NCI-H1105 (cell line): ENCODE data around the gene WIPF3.

Experiments used
- DNase-seq: peaks from one replicate; lab custom pipeline; 2025; lab: John Stamatoyannopoulos, UW

The WIPF3 gene

DNA sequence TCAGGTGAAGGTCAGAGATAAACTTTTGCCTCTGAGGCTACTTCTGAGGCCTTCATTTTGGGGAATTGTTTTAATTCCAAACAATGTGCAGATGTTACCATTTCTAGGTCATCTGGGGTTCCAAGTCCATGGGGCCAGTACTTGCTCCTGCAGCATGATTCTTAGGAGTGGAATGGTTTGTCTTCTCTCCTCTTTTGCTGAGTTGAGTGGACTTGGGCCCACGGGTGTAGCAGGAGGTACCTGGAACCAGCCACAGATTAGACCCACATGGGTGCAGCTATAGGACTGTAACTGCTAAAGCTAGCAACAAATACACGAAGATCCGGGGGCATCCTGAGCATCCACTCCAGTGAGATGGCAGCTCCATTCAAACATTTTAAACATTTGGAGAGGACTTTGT lies 41.6 kb downstream of the WIPF3 start:
- no peak for DNase-seq

DNA sequence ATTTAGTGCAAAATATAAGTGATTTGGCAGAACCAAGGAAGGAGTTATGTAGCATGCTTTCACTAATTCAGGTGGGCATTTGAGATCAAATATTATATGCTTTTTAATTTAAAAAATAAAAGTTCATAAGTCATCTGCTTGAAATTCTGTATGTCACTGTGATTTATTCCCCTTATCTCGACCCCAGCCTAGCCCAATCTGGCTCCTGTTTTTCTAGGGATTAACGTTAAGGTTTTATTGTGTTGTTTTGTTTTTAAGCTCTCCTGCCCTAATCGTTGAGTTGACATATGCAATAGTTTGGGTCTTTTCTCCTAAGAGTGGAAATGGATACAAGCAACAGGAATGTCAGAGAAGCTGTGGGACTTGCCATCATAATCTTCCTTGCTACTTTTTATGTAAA lies 42.6 kb downstream of the WIPF3 start:
- no peak for DNase-seq

DNA sequence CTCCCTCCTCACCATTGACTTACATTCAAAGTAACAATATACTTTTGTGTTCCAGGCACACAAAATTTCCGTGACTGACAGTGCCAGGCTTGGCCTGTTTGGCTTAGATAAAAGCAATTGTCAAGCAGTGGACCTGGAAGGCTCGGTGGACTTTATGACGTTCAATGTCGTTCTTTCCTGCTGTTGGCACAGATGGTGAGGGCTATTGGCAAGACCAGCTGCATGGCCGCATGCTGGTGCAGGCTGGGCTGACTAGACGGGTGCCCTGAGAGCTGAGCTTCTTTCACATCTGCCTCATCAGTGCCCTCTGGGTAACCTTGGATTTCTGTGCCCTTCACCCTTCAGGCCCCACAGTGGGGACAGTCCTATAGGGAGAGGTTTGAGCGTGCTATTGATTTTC lies 45.2 kb downstream of the WIPF3 start:
- no peak for DNase-seq

GRCh38 chr7:29852457-29852856 lies 46.1 kb downstream of the WIPF3 start:
- no peak for DNase-seq

DNA sequence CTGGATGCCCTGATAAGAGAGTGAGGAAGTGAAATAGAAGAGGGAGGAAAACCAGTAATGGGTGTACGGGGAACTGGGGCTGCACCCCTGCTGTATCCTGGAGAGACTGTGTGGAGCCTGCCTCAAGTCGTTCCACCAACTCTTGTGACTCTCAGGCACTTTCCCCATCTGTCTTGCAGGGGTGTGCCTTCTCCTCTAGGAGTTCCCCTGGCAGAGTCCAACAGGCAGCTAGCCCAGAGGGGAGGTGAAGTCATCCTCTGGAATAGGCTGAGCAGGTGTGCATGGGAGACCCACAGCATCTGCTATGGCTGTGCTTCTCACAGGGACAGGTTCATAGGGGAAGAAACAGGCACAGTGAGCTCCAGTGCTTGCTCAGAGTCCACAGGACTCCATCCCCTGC lies 46.8 kb downstream of the WIPF3 start:
- DNase-seq: no peak

GRCh38 chr7:29853789-29854188 lies 47.5 kb downstream of the WIPF3 start:
- DNase-seq: peak; percentile 57

- peak; percentile 57 for DNase-seq
Measured at GRCh38 chr7:29854257-29854938, 48.1 kb downstream of the WIPF3 start.

- no peak for DNase-seq
Measured at GRCh38 chr7:29857654-29858053, 51.3 kb downstream of the WIPF3 start.

DNA sequence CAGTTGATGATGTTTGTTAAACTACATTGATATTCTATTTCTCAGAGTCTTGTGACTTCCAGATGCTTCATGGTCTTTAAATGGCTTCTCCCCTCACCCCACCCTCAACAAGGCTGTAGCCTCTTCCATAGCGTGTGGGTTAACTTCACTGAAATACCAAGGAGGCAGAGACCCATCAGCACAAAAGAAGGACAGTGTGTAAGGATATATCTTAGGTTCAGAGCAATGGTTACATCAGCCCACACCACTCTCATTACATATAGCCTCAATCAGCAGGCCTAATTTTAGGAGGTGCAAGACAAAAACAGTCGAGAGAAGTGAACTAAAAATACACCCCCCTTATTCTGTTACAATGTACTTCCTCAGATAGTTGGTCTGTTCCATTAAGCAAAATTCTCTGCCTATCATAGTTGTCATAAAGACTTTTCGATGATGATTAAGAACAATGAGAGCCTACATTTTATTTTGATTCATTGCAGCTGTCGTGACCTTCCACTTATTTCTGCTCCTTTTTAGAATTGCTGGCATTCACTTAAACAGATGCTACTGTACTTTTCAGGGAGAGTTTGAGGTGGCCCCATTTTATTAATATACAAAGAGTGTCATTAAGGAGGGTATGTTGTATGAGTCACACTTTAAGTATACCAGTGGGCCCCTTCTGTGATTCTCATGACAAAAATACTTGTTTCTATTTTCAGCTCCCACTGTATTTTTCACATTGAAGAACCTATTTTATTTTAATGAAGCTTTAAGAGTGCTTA lies 52.1 kb downstream of the WIPF3 start:
- no peak for DNase-seq

DNA sequence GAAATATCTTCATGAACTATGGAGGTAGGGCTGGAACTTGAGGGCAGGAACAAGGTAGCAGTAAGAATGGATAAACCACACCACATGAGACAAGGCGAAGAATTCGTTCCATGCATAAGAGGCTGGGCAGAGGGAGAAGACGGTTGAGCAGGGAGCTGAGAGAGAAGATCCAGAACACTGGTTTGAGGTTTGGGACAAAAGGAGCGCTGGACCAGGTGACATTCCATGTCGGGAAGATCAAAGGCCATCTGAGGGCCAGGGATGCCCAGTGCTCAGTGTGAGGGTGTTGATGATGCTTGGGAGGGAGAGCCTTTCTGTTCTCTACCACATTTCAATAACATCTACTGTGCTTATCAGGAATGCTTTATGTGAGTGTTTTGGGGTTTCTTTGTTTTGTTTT lies 52.8 kb downstream of the WIPF3 start:
- no peak for DNase-seq

DNA sequence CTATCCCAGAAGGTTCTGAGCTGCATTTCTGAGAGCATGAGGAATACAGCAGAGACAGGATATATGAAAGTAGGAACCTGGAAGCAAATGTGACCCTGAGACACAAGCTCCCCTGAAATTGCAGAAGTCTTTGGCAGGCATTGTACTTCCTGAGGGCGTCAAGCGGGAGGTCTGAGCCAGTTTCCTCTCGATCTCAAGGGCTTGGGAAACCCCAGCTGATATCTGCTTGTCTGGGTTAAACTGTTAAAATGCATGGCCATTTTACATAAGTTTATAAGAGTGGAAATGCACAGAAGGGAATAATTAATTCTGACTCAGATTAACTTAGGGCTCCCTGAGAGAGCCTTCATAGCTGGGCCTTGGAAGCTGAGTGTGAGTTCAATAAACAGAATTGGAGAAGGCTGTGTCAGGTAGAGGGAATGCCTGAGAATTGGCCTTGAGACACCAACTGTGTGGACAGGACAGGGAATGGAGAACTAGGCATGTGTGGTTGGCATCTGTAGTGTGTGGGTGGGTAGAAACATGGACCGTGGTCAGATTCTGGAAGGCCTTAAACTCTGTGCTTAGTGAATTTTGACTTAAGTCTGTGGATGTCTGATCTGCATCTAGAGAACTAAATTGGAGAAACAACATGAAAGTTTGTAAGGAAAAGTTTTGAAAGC lies 53.3 kb downstream of the WIPF3 start:
- DNase-seq: no peak

GRCh38 chr7:29860186-29860585 lies 53.9 kb downstream of the WIPF3 start:
- DNase-seq: no peak

GRCh38 chr7:29861884-29862283 lies 55.6 kb downstream of the WIPF3 start:
- no peak for DNase-seq

DNA sequence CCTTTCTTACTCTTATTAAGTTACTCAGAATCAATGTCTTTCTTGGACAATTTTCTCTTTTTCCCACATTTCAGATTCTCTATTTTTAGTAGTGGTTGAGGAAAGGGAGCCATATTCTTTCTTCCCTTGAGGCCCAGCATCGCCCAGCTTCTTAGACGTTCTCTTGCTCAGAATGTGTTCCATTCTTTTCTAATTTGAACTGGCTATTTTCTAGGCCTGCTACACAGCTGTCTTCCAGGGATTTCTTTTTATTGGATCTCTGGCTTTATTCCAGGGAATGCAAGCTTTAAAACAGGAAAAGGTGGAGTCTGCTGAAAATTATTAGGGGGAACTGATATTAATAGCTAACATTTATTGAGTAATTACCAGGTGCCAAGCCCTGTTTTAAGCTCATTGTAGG lies 58.3 kb downstream of the WIPF3 start:
- DNase-seq: no peak

DNA sequence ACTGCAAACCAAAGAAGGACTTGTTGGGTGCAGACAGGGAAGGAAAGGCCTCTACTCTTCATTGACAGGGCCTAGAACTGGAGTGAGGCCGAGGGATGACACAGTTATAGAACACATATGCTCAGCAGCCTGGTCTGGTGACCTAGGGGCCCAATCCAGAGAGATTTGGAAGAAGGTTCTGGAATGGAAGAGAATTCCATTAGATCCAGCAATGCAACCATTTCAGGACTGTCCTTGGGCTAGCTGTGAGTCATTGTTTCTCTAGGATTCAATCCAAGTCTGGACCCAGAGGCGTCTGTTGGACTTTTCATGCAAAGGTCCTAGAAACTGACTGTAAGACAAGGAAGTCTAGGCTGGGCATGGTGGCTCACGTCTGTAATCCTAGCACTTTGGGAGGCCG lies 59.2 kb downstream of the WIPF3 start:
- no peak for DNase-seq

DNA sequence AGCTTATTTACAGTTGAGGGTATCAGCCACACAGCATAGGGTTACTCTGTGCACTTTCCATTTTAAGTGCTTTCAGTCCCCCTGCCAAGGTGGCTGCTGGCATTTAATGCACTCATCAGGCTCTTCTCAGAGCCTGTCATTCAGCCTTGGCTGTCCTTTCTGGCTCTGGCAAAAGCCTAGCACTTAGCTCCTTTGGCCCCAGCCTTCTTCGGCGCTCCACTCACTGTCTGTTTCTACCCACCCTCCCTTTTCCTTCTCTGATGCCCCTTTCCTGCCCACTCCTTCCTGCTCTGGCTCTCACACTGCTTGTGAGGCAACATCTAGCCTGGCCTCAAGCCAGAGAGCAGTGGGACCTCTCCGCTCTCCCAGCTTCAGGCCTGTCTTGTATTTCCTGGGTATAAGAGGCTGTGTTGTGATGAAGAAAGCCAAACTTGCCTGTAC lies 60.2 kb downstream of the WIPF3 start:
- DNase-seq: no peak

DNA sequence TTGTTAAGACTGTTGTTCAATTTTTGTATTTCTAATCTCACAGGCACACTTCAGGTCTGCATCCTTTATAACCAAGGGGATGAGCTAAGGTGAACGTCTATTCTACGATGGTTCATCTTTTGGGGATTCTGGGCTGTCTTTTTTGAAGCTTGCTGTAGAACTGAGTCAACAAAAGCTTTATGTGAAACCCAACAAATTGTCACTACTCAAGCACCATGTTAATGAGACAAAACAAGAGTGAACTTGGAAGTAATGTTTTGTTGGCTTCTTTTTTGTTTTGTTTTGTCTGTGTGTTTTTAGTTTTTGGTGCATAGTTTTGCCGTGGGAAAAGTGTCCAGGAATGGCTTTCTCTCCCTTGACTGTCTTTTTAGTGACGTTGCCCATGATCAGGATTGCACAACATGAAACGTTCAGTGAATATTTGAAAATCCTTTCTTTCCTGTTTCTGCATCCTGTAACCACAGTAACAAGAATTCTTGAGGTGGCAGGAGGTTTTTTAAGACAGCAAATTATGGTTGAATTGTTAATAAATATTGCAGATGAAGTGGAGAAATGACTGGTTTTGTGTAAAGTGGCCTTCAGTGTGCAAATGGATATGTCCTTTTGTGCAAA lies 65.6 kb downstream of the WIPF3 start:
- no peak for DNase-seq

DNA sequence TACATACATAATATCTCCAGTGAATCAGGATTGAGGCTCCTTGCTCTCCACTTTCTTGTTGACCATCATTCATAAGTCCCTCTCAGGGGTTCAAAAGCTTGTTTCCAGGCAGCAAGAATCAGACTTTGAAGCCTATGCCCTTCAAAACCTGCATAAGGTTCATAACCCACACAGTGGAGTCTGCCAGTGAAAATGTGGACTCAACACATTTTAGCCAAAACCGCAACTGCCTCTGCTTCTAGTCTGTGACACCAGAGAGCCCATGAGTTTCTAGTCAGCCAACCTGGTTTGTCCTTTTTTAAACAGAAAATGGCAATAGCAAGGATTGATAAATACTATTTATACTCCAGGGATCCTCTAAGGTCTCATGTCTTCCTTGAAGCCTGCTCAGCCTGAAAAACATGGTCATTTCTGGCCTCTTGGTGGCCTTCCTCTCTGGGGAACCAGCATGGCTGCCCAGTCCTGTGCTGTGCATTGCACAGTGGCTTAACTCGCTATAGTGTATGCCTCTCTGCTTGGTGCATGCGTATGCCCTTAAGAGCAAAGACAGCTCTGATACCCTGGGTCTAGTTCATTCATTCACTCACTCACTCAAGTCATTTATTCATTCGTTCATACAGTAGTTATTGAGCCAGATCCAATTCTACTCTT lies 67.5 kb downstream of the WIPF3 start:
- no peak for DNase-seq

- DNase-seq: no peak
Measured at GRCh38 chr7:29875741-29876140, 69.4 kb downstream of the WIPF3 start.

GRCh38 chr7:29877196-29877595 lies 70.9 kb downstream of the WIPF3 start:
- no peak for DNase-seq

- no peak for DNase-seq
Measured at GRCh38 chr7:29878081-29878688, 71.9 kb downstream of the WIPF3 start.

- no peak for DNase-seq
Measured at GRCh38 chr7:29879609-29880008, 73.3 kb downstream of the WIPF3 start.
